ENCODE data around the gene NCF4.

The NCF4 gene

GRCh38 chr22:36924151-36924698 lies 63.4 kb downstream of the NCF4 start:
- H3K27ac ChIP-seq = no peak overlapping the region
- TF ChIP-seq CTCF (conservative IDR thresholded peaks at IDR 0.05) = no peak
- TF ChIP-seq ZFX (IDR thresholded peaks at IDR 0.05) = no peak

GRCh38 chr22:36925388-36926290 lies 64.8 kb downstream of the NCF4 start:
- TF ChIP-seq CTCF (conservative IDR thresholded peaks at IDR 0.05) (no peak), ZFX (IDR thresholded peaks at IDR 0.05) (no peak)
- H3K27ac ChIP-seq = no peak overlapping the region

GRCh38 chr22:36926309-36926708 lies 65.5 kb downstream of the NCF4 start:
- TF ChIP-seq CTCF (conservative IDR thresholded peaks at IDR 0.05) = no peak
- no peak for TF ChIP-seq ZFX (IDR thresholded peaks at IDR 0.05)

GRCh38 chr22:36926721-36927435 lies 66.1 kb downstream of the NCF4 start:
- TF ChIP-seq ZFX (IDR thresholded peaks at IDR 0.05) (no peak), CTCF (conservative IDR thresholded peaks at IDR 0.05) (no peak)
- no peak overlapping the region for H3K27ac ChIP-seq

More at GRCh38 chr22:36926309-36926708, 65.5 kb downstream of the NCF4 start:
- no peak overlapping the region for H3K27ac ChIP-seq

All from C4-2B (cell line).